GM21619 (cell line): ENCODE measurements around the gene DUSP5.
"Not testable (repeated sequence)": the region's sequence is repeated elsewhere in the genome, so short reads cannot be mapped to it uniquely, and the experiment has no call there.

Source experiments
- ATAC-seq: cut with Tn5 transposase; IDR thresholded peaks from one replicate; pipeline ENCODE4 v1.9.1; 2021; ENCODE audit not compliant: unreplicated experiment

Gene DUSP5

GRCh38 chr10:110497438-110498086 is at the start of gene DUSP5:
Gene DUSP5 (plus strand): TSS chr10:110497907. CDS start chr10:110498122, 215 bp downstream.
- peak; percentile 47 for ATAC-seq

GRCh38 chr10:110448682-110449418 is 48.9 kb upstream of the DUSP5 start:
- no peak for ATAC-seq

GRCh38 chr10:110455446-110455845 is 42.3 kb upstream of the DUSP5 start:
- ATAC-seq: no peak

- ATAC-seq: no peak
These were observed 41.7 kb upstream of the DUSP5 start for GRCh38 chr10:110456046-110456445.

GRCh38 chr10:110456523-110457091 is 41.1 kb upstream of the DUSP5 start:
- no peak for ATAC-seq

- ATAC-seq: no peak
These were observed 39.9 kb upstream of the DUSP5 start for GRCh38 chr10:110457851-110458250.

- ATAC-seq: peak; percentile 52
These were observed 39.3 kb upstream of the DUSP5 start for GRCh38 chr10:110458266-110458920.

GRCh38 chr10:110459600-110459999 is 38.1 kb upstream of the DUSP5 start:
- no peak for ATAC-seq

- no peak for ATAC-seq
These were observed 37.4 kb upstream of the DUSP5 start for GRCh38 chr10:110460111-110460809.

GRCh38 chr10:110461088-110461487 is 36.6 kb upstream of the DUSP5 start:
- no peak for ATAC-seq

- no peak for ATAC-seq
These were observed 36.2 kb upstream of the DUSP5 start for GRCh38 chr10:110461530-110461929.

GRCh38 chr10:110462166-110463095 is 35.3 kb upstream of the DUSP5 start:
- no peak for ATAC-seq

- ATAC-seq: not testable (repeated sequence)
These were observed 29.4 kb upstream of the DUSP5 start for GRCh38 chr10:110468258-110468657.

GRCh38 chr10:110470541-110470940 is 27.2 kb upstream of the DUSP5 start:
- not testable (repeated sequence) for ATAC-seq

- ATAC-seq: no peak
These were observed 26.1 kb upstream of the DUSP5 start for GRCh38 chr10:110471566-110472139.

GRCh38 chr10:110474017-110474416 is 23.7 kb upstream of the DUSP5 start:
- no peak for ATAC-seq

GRCh38 chr10:110474826-110475225 is 22.9 kb upstream of the DUSP5 start:
- no peak for ATAC-seq

- ATAC-seq: no peak
These were observed 21.8 kb upstream of the DUSP5 start for GRCh38 chr10:110475722-110476515.

GRCh38 chr10:110479710-110480109 is 18.0 kb upstream of the DUSP5 start:
- no peak for ATAC-seq
